Duodenal mucosa (tissue), 2 donors: ENCODE data around the gene BTBD9.

Experiments used
- H3K27ac ChIP-seq: one replicate; pipeline ENCODE4 v1.7.0; 2013; ENCODE audit warnings: low read depth, low read length
- H3K27me3 ChIP-seq, 2 donors: one replicate each; pipeline ENCODE4 v1.7.0; 2013; ENCODE audit warnings: low read length in 2 of 2, control low read depth in 1 of 2; ENCODE audit not compliant: insufficient read depth in 2 of 2, control insufficient read depth in 1 of 2
- H3K36me3 ChIP-seq, 2 donors: one replicate each; pipeline ENCODE4 v1.7.0; 2013; ENCODE audit warnings: low read length in 2 of 2, control low read depth in 1 of 2; ENCODE audit not compliant: insufficient read depth in 2 of 2, control insufficient read depth in 1 of 2
- H3K4me1 ChIP-seq, 2 donors: one replicate each; pipeline ENCODE4 v1.7.0; 2013; ENCODE audit warnings: low read length in 2 of 2, control low read depth in 1 of 2; ENCODE audit not compliant: insufficient read depth in 2 of 2, control insufficient read depth in 1 of 2
- H3K4me3 ChIP-seq, 2 donors: one replicate each; pipeline ENCODE4 v1.7.0; 2013; ENCODE audit warnings: low read length in 2 of 2, low read depth in 1 of 2
- H3K9ac ChIP-seq, 2 donors: one replicate each; pipeline ENCODE4 v1.7.0; 2013; ENCODE audit warnings: low read length in 2 of 2, low read depth in 1 of 2
- H3K9me3 ChIP-seq, 2 donors: one replicate each; pipeline ENCODE4 v1.7.0; 2013; ENCODE audit warnings: low read length in 2 of 2, control low read depth in 1 of 2; ENCODE audit not compliant: control insufficient read depth in 1 of 2

Gene BTBD9

GRCh38 chr6:38489951-38490350, 149.8 kb downstream of the BTBD9 start:
- H3K9ac ChIP-seq = no peak overlapping the region
- no peaks in the 10 kb centered on the region for H3K9me3 ChIP-seq
- H3K4me3 ChIP-seq = no peak overlapping the region
- H3K4me1 ChIP-seq = no peaks in the 10 kb centered on the region
- H3K36me3 ChIP-seq = no peaks in the 10 kb centered on the region
- no peak overlapping the region for H3K27ac ChIP-seq
- H3K27me3 ChIP-seq = no peaks in the 10 kb centered on the region

GRCh38 chr6:38487423-38487822, 152.3 kb downstream of the BTBD9 start:
- Histone ChIP-seq H3K9me3 (no peaks in the 10 kb centered on the region), H3K27ac (no peak overlapping the region), H3K36me3 (no peaks in the 10 kb centered on the region), H3K9ac (no peak overlapping the region), H3K4me1 (no peaks in the 10 kb centered on the region), H3K4me3 (no peak overlapping the region), H3K27me3 (no peaks in the 10 kb centered on the region)

- Histone ChIP-seq H3K4me3 (no peak overlapping the region), H3K27ac (no peak overlapping the region), H3K4me1 (no peaks in the 10 kb centered on the region), H3K36me3 (no peaks in the 10 kb centered on the region), H3K27me3 (no peaks in the 10 kb centered on the region), H3K9ac (no peak overlapping the region), H3K9me3 (no peaks in the 10 kb centered on the region)
Observed at GRCh38 chr6:38485488-38485887, 154.2 kb downstream of the BTBD9 start.

GRCh38 chr6:38484656-38485055, 155.1 kb downstream of the BTBD9 start:
- H3K9me3 ChIP-seq = no peaks in the 10 kb centered on the region
- no peaks in the 10 kb centered on the region for H3K27me3 ChIP-seq
- no peaks in the 10 kb centered on the region for H3K4me1 ChIP-seq
- H3K36me3 ChIP-seq = no peaks in the 10 kb centered on the region
- H3K9ac ChIP-seq = no peak overlapping the region
- H3K27ac ChIP-seq = no peak overlapping the region
- H3K4me3 ChIP-seq = no peak overlapping the region

- Histone ChIP-seq H3K4me3 (no peak overlapping the region), H3K27ac (no peak overlapping the region), H3K4me1 (no peaks in the 10 kb centered on the region), H3K27me3 (no peaks in the 10 kb centered on the region), H3K9ac (no peak overlapping the region), H3K9me3 (no peaks in the 10 kb centered on the region), H3K36me3 (no peaks in the 10 kb centered on the region)
Observed at GRCh38 chr6:38483526-38483925, 156.2 kb downstream of the BTBD9 start.

GRCh38 chr6:38482466-38482865, 157.3 kb downstream of the BTBD9 start:
- H3K27ac ChIP-seq = no peak overlapping the region
- H3K27me3 ChIP-seq = no peaks in the 10 kb centered on the region
- H3K9me3 ChIP-seq = no peaks in the 10 kb centered on the region
- H3K36me3 ChIP-seq = no peaks in the 10 kb centered on the region
- no peak overlapping the region for H3K9ac ChIP-seq
- H3K4me3 ChIP-seq = no peak overlapping the region
- H3K4me1 ChIP-seq = no peaks in the 10 kb centered on the region

- Histone ChIP-seq H3K27ac (no peak overlapping the region), H3K4me1 (no peaks in the 10 kb centered on the region), H3K36me3 (no peaks in the 10 kb centered on the region), H3K27me3 (no peaks in the 10 kb centered on the region), H3K4me3 (no peak overlapping the region), H3K9me3 (no peaks in the 10 kb centered on the region), H3K9ac (no peak overlapping the region)
Observed at GRCh38 chr6:38481851-38482250, 157.9 kb downstream of the BTBD9 start.

GRCh38 chr6:38481211-38481836, 158.4 kb downstream of the BTBD9 start:
- H3K4me3 ChIP-seq = no peak overlapping the region
- H3K27me3 ChIP-seq = no peaks in the 10 kb centered on the region
- no peaks in the 10 kb centered on the region for H3K36me3 ChIP-seq
- no peaks in the 10 kb centered on the region for H3K4me1 ChIP-seq
- no peak overlapping the region for H3K9ac ChIP-seq
- no peak overlapping the region for H3K27ac ChIP-seq
- H3K9me3 ChIP-seq = no peaks in the 10 kb centered on the region

GRCh38 chr6:38480036-38480435, 159.7 kb downstream of the BTBD9 start:
- Histone ChIP-seq H3K4me3 (no peak overlapping the region), H3K27me3 (no peaks in the 10 kb centered on the region), H3K36me3 (no peaks in the 10 kb centered on the region), H3K9me3 (no peaks in the 10 kb centered on the region), H3K9ac (no peak overlapping the region), H3K4me1 (no peaks in the 10 kb centered on the region), H3K27ac (no peak overlapping the region)

- no peaks in the 10 kb centered on the region for H3K27me3 ChIP-seq
- no peaks in the 10 kb centered on the region for H3K36me3 ChIP-seq
- no peaks in the 10 kb centered on the region for H3K9me3 ChIP-seq
- H3K4me1 ChIP-seq = no peaks in the 10 kb centered on the region
- no peak overlapping the region for H3K27ac ChIP-seq
- H3K4me3 ChIP-seq = no peak overlapping the region
- H3K9ac ChIP-seq = no peak overlapping the region
Observed at GRCh38 chr6:38479331-38479730, 160.4 kb downstream of the BTBD9 start.
